Lung (tissue), 12 donors: ENCODE measurements around the gene TFRC. TPM values are rescaled to one million over a fixed set of nuclear protein-coding genes. Genes with fewer than 3 reads are reported as not detected.

ENCODE experiments used
- ATAC-seq: fragments of 200-7000 bp; cut with Tn5 transposase; one replicate; pipeline ENCODE4 v1.9.1; 2020; ENCODE audit warnings: moderate number of reproducible peaks; ENCODE audit not compliant: insufficient read depth, low FRiP score
- DNase-seq, 3 donors: peaks; one replicate each; pipeline ENCODE4 v3.0.0-alpha.2; 2013 to 2017
- H3K27ac ChIP-seq, 2 donors: one replicate each; pipeline ENCODE4 v1.5.1; 2013; ENCODE audit warnings: mild to moderate bottlenecking in 2 of 2, moderate library complexity in 2 of 2, control low read depth in 1 of 2, inconsistent platforms in 1 of 2, low read depth in 1 of 2, low read length in 1 of 2
- H3K27me3 ChIP-seq, 3 donors: one replicate each; pipeline ENCODE4 v1.5.1; 2013; ENCODE audit warnings: low read length in 2 of 3; ENCODE audit not compliant: control insufficient read depth in 3 of 3, insufficient read depth in 3 of 3
- H3K36me3 ChIP-seq, 4 donors: one replicate each; pipeline ENCODE4 v1.5.1; 2013; ENCODE audit warnings: low read length in 4 of 4, mild to moderate bottlenecking in 1 of 4, moderate library complexity in 1 of 4; ENCODE audit not compliant: control insufficient read depth in 4 of 4, insufficient read depth in 4 of 4
- H3K4me1 ChIP-seq, 5 donors: one replicate each; pipeline ENCODE4 v1.5.1; 2013; ENCODE audit warnings: low read length in 5 of 5, mild to moderate bottlenecking in 2 of 5, moderate library complexity in 1 of 5; ENCODE audit not compliant: control insufficient read depth in 5 of 5, insufficient read depth in 5 of 5
- H3K4me3 ChIP-seq: one replicate; pipeline ENCODE4 v1.5.1; 2013; ENCODE audit warnings: mild to moderate bottlenecking, control low read depth, moderate library complexity
- H3K9ac ChIP-seq, 2 donors: one replicate each; pipeline ENCODE4 v1.5.1; 2013; ENCODE audit warnings: low read length in 2 of 2, control low read depth in 1 of 2; ENCODE audit not compliant: insufficient read depth in 1 of 2
- H3K9me3 ChIP-seq, 4 donors: one replicate each; pipeline ENCODE4 v1.5.1; 2013; ENCODE audit warnings: low read length in 3 of 4, mild to moderate bottlenecking in 1 of 4, moderate library complexity in 1 of 4; ENCODE audit not compliant: control insufficient read depth in 4 of 4, insufficient read depth in 3 of 4
- WGBS, 2 donors: extraction: QIAGEN DNeasy Blood & Tissue Kit; methylation state at CpG; one replicate each; pipeline ENCODE4 v1.1.7; 2013; 5-methylcytosine and 5-hydroxymethylcytosine counted together
- polyA plus RNA-seq, 2 donors: library from polyadenylated mRNA; stranded (reverse); fragments of 200-250 nt; gene quantifications; one replicate each; pipeline ENCODE4 v1.2.1, GENCODE V29; 2013
- total RNA-seq, 2 donors: library from RNA; depleted of rRNA in 1 of 2; stranded (reverse); fragments of >200 nt in 1 of 2; gene quantifications; one replicate each; pipeline ENCODE4 v1.2.1, GENCODE V29; 2014 to 2021
- TF ChIP-seq, protein P1 (sequence below): IDR thresholded peaks from 2 replicates; pipeline ENCODE4 v1.5.1; 2012; ENCODE audit warnings: mild to moderate bottlenecking; ENCODE audit errors: control extremely low read depth, extremely low read depth
- donor health status: control.
- donor health status: control.
- donor health status: Bipolar disorder and iron deficiency.
- donor health status: healthy.
- donor health status: DM: yes; HTN: yes; CAD: no.

TFRC gene
- total and polyA plus RNA-seq, 4 donors: 28.1 to 259 (median 112) TPM

DNA sequence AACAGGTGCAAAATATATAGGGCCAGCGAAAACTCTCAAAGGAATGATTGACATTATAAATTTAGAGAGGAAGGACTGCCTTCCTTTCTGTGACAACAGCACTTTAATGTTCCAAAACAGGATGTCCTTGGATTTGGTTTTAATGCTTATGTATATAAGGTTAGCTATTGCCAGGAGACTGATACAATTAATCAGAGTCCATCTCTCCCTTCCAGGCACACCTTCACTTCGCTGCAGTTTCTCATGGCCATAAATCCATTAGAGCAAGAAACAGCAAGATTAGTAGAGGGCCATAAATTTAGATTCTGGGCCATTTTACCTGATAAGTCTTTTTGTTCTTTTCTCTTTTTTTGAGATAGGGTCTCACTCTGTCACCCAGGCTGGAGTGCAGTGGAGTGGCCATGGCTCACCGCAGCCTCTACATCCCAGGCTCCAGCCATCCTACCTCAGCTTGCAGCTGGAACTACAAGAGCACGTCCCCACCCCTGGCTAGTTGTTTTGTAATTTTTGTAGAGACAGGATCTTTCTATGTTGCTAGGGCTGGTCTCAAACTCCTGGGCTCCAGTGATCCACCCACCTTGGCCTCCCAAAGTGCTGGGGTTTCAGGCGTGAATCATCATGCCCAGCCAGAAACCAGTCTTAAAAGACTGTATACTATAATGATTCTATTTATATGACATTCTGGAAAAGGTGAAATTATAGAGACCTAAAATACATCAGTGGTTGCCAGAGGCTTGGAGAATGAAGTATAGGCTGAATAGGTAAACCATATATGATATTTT lies 15.7 kb upstream of the TFRC start:
- Histone ChIP-seq H3K9ac (no peak overlapping the region), H3K27ac (no peak overlapping the region), H3K4me3 (no peak overlapping the region), H3K9me3 (no peaks in the 10 kb centered on the region), H3K4me1 (peaks cover 0 to 3% (median 0%) of the 10 kb centered on the region in 5 donors), H3K36me3 (no peaks in the 10 kb centered on the region), H3K27me3 (no peaks in the 10 kb centered on the region)
- no peak for ATAC-seq
- 66 to 72% methylated on average over 5 of the region's 5 CpGs for WGBS, 2 donors
- no peak for DNase-seq
- TF ChIP-seq, protein P1, sequence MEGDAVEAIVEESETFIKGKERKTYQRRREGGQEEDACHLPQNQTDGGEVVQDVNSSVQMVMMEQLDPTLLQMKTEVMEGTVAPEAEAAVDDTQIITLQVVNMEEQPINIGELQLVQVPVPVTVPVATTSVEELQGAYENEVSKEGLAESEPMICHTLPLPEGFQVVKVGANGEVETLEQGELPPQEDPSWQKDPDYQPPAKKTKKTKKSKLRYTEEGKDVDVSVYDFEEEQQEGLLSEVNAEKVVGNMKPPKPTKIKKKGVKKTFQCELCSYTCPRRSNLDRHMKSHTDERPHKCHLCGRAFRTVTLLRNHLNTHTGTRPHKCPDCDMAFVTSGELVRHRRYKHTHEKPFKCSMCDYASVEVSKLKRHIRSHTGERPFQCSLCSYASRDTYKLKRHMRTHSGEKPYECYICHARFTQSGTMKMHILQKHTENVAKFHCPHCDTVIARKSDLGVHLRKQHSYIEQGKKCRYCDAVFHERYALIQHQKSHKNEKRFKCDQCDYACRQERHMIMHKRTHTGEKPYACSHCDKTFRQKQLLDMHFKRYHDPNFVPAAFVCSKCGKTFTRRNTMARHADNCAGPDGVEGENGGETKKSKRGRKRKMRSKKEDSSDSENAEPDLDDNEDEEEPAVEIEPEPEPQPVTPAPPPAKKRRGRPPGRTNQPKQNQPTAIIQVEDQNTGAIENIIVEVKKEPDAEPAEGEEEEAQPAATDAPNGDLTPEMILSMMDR: no peak

DNA sequence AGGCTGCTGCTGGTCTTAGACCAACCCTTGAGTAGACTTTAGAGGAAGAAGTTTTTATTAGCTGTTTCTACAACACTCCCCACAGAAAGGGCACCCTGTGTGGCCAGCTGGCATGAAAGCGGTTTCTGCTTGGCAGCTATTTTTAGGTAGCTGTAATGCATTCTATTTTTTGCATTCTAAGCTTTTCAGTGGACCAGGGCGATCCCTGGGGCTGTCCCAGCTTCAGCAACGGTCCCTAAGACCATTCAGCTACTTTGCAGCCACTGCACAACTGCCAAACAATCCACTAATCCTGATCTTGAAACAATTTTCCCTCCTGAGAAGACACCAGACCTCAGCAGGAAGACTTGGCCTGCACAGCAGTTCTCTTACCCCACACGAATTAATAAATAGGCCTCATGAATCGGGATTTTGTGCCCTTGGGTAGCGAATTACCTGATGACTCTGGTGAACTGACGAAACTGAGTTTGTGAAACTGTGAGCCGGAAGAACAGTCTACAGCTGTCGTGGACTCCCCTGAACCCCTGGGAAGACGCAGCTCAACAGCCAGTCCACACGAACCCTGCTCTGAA lies 14.6 kb upstream of the TFRC start:
- WGBS, 2 donors: 28 to 58% methylated on average over 11 of the region's 11 CpGs
- H3K9ac ChIP-seq: no peak overlapping the region
- no peaks in the 10 kb centered on the region for H3K27me3 ChIP-seq
- H3K36me3 ChIP-seq: no peaks in the 10 kb centered on the region
- peak overlapping the region in 1 of 2 donors; percentile 66 for H3K27ac ChIP-seq
- ATAC-seq (peak; percentile 53), DNase-seq (peak in 2 of 3 donors; percentile 19 to 23)
- peaks cover 0 to 3% (median 0%) of the 10 kb centered on the region in 5 donors for H3K4me1 ChIP-seq
- TF ChIP-seq, protein P1: no peak
- H3K9me3 ChIP-seq: no peaks in the 10 kb centered on the region
- no peak overlapping the region for H3K4me3 ChIP-seq

DNA sequence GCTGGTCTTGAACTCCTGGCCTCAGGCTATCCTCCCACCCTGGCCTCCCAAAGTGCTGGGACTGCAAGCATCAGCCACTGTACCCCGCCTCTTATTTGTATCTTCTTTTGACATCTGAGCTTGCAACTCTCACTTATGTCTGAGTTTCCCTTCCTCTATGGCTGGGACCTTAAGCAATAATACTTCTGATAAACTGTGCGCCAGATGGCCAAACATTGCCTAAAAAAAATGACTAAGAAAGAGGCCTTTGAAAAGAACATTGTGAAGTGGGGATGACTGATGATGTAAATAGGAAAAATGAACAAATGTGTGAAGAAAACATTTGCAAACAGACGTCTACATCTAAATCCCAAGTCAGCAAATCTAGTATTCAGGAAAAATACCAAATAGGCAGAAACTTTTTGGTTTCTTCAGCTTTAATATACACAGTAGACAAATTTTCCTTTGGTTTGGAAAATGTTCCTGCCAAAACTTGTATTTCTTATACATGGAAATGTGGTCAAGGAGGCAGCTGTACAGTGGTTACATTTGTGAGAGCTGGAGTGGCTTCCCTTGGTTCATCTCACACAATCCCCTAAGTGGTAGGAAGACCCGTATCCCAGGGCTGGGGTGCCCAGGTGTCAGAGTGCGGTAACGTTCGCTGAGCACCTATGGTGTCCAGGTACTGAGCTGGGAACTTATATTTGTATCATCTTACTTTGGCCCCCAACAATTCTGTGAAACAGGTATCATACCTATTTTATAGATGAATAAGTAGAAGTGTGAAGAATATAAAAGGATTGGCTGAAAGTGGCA lies 11.6 kb upstream of the TFRC start:
- Histone ChIP-seq H3K9ac (no peak overlapping the region), H3K27ac (peak overlapping the region in 1 of 2 donors; percentile 50), H3K4me3 (no peak overlapping the region), H3K4me1 (peaks cover 0 to 3% (median 0%) of the 10 kb centered on the region in 5 donors), H3K9me3 (no peaks in the 10 kb centered on the region), H3K36me3 (no peaks in the 10 kb centered on the region), H3K27me3 (no peaks in the 10 kb centered on the region)
- ATAC-seq (no peak), DNase-seq (peak in 2 of 3 donors; percentile 47 to 51)
- 53 to 58% methylated on average over 7 of the region's 7 CpGs for WGBS, 2 donors
- TF ChIP-seq, protein P1: no peak
